GM23248 (cell line): Measurements from ENCODE around the gene CYP3A4. TPM values are rescaled to one million over a fixed set of nuclear protein-coding genes. Genes with fewer than 3 reads are reported as not detected.
"Not testable (repeated sequence)": the region's sequence is repeated elsewhere in the genome, so short reads cannot be mapped to it uniquely, and the experiment has no call there.

Experiments used
- DNase-seq: peaks from one replicate; pipeline ENCODE4 v3.0.0-alpha.2; 2015
- H2AFZ ChIP-seq: fragments of 200-600 bp; sonication (generic); 2 replicates; pipeline ENCODE4 v1.6.1; 2016; ENCODE audit warnings: antibody characterized with exemption
- H3F3A ChIP-seq: fragments of 200-600 bp; sonication (generic); 2 replicates; pipeline ENCODE4 v1.6.1; 2016; ENCODE audit warnings: mild to moderate bottlenecking, antibody characterized with exemption, mixed run types; ENCODE audit not compliant: insufficient read depth
- H3K27ac ChIP-seq: fragments of 200-600 bp; sonication (generic); 2 replicates; pipeline ENCODE4 v1.5.1; 2016; ENCODE audit warnings: mild to moderate bottlenecking
- H3K27me3 ChIP-seq: fragments of 200-600 bp; sonication (generic); replicated peaks from 2 replicates; pipeline ENCODE4 v1.6.1; 2016; ENCODE audit warnings: mild to moderate bottlenecking; ENCODE audit not compliant: insufficient read depth
- H3K36me3 ChIP-seq: fragments of 200-600 bp; sonication (generic); 2 replicates; pipeline ENCODE4 v1.6.1; 2016; ENCODE audit warnings: low read depth, mild to moderate bottlenecking
- H3K4me1 ChIP-seq: fragments of 200-600 bp; sonication (generic); 2 replicates; pipeline ENCODE4 v1.6.1; 2016; ENCODE audit warnings: mild to moderate bottlenecking; ENCODE audit not compliant: insufficient read depth
- H3K4me2 ChIP-seq: fragments of 200-600 bp; sonication (generic); one replicate; pipeline ENCODE4 v1.6.1; 2016; ENCODE audit warnings: mild to moderate bottlenecking; ENCODE audit not compliant: unreplicated experiment
- H3K4me3 ChIP-seq: fragments of 200-600 bp; sonication (generic); 2 replicates; pipeline ENCODE4 v1.5.1; 2016; ENCODE audit warnings: mild to moderate bottlenecking
- H3K79me2 ChIP-seq: fragments of 200-600 bp; sonication (generic); 2 replicates; pipeline ENCODE4 v1.6.1; 2016; ENCODE audit warnings: mild to moderate bottlenecking; ENCODE audit not compliant: insufficient read depth
- H3K9ac ChIP-seq: fragments of 200-600 bp; sonication (generic); 2 replicates; pipeline ENCODE4 v1.6.1; 2016; ENCODE audit warnings: mild to moderate bottlenecking
- H3K9me2 ChIP-seq: fragments of 200-600 bp; sonication (generic); 2 replicates; pipeline ENCODE4 v1.6.1; 2016; ENCODE audit warnings: mixed run types, mild to moderate bottlenecking, moderate library complexity; ENCODE audit not compliant: insufficient read depth
- H3K9me3 ChIP-seq: fragments of 200-600 bp; sonication (generic); one replicate; pipeline ENCODE4 v1.6.1; 2017; ENCODE audit warnings: low read depth
- H4K20me1 ChIP-seq: fragments of 200-600 bp; sonication (generic); 2 replicates; pipeline ENCODE4 v1.6.0; 2016; ENCODE audit not compliant: insufficient read depth
- EZH2 ChIP-seq: fragments of 200-600 bp; sonication (generic); IDR thresholded peaks from 2 replicates; pipeline ENCODE4 v1.6.1; 2018; ENCODE audit warnings: antibody characterized with exemption, mild to moderate bottlenecking; ENCODE audit not compliant: insufficient read depth, poor library complexity, severe bottlenecking
- EZH2phosphoT487 ChIP-seq: fragments of 200-600 bp; sonication (generic); IDR thresholded peaks from 2 replicates; pipeline ENCODE4 v1.6.1; 2018; ENCODE audit warnings: antibody characterized with exemption, moderate library complexity, mild to moderate bottlenecking, low read depth; ENCODE audit not compliant: insufficient read depth
- WGBS, 2 experiments: methylation state at CpG; one replicate each; pipeline ENCODE4 v1.1.6; 2015 to 2017; ENCODE audit warnings: low lambda C conversion rate in 2 of 2, low coverage in 1 of 2; ENCODE audit errors: missing lambda C conversion rate in 2 of 2; 5-methylcytosine and 5-hydroxymethylcytosine counted together
- in situ Hi-C: fragments of 300-500 bp; cut with MboI; formaldehyde crosslinking; loops from 2 replicates; pipeline ENCODE4 v1.15.0; 2020
- polyA plus RNA-seq: library from polyadenylated mRNA; unstranded; fragments of >200 nt; fragmentation: Nextera tagmentation; extraction: Ambion mirVana; gene quantifications from 2 replicates; pipeline ENCODE4 v1.2.1, GENCODE V29; 2016
- total RNA-seq: library from RNA; depleted of rRNA; stranded (reverse); fragments of >200 nt; shearing (Covaris generic); gene quantifications from 2 replicates; pipeline ENCODE4 v1.2.3, GENCODE V29; 2014

Gene CYP3A4
- total and polyA plus RNA-seq, 2 experiments from 2014 or later: not detected

DNA sequence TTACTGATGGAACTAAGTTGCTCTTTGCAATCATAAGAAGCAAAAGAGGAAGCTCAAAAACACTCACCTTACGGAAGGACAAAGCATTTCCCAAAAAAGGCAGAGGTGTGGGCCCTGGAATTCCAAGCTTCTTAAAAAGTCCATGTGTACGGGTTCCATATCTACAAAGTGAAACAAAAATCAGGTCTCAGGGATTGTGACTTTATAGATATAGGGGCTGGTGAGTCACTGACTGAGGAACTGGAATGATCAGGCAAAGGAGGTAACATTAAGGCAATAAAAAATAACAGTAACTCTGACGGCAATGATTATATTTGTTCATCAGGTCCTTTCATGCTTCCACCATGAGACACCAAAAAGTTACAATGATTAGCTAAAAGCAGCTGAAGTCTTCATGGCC lies 53.0 kb downstream of the CYP3A4 start:
- Histone ChIP-seq H3K9me2 (no peaks in the 10 kb centered on the region), H3K79me2 (no peaks in the 10 kb centered on the region), H3K27ac (no peak overlapping the region), H3K9me3 (no peaks in the 10 kb centered on the region), H3K4me3 (no peak overlapping the region), H3K36me3 (no peaks in the 10 kb centered on the region), H2AFZ (no peak overlapping the region), H3K9ac (no peak overlapping the region), H3F3A (no peaks in the 10 kb centered on the region), H4K20me1 (no peaks in the 10 kb centered on the region), H3K27me3 (peaks cover 6% of the 10 kb centered on the region), H3K4me2 (no peak overlapping the region), H3K4me1 (no peaks in the 10 kb centered on the region)
- 67 to 71% methylated on average over 3 of the region's 3 CpGs for WGBS, 2 experiments
- in situ Hi-C loops: no loop called here
- TF ChIP-seq EZH2: no peak
- TF ChIP-seq EZH2phosphoT487: no peak
- DNase-seq: no peak

DNA sequence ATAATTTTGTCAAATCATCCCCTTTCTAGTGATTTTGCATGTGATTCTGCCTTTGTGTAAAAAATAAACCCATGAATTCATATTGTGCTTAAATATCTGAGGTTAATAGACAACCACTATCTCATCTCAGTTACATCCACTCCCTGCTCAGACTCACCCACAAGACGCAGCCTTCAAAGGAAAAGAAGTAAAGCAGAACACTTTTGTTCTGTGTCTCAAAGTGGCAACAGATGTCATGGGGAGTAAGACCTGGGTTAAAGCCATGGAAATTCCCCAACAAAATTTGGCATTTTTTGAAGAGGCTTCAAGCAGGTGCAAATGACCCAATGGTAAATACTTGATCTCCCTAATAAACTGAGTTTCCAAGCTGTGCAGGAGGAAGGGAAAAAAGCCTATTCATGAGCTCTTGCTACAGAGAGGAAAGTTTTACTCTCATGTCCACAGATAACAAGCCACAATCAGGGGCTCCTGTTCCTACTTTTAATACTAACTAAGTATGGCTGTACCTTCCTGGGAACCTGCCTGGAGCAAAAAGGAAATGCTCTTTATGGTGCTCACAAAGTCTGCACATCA lies 53.7 kb downstream of the CYP3A4 start:
- no peak overlapping the region for H3K27ac ChIP-seq
- H3K27me3 ChIP-seq: peaks cover 6% of the 10 kb centered on the region; the same call in 1 of the 2 replicates
- no peak overlapping the region for H2AFZ ChIP-seq
- no peak for DNase-seq
- H3K9me2 ChIP-seq: no peaks in the 10 kb centered on the region
- 12 to 19% methylated on average over 1 of the region's 1 CpG for WGBS, 2 experiments
- no peaks in the 10 kb centered on the region for H4K20me1 ChIP-seq
- in situ Hi-C loops: no loop called here
- H3K9me3 ChIP-seq: no peaks in the 10 kb centered on the region
- no peak overlapping the region for H3K4me3 ChIP-seq
- no peak for TF ChIP-seq EZH2phosphoT487
- no peak for TF ChIP-seq EZH2
- H3K4me1 ChIP-seq: no peaks in the 10 kb centered on the region
- H3F3A ChIP-seq: no peaks in the 10 kb centered on the region
- no peak overlapping the region for H3K4me2 ChIP-seq
- no peaks in the 10 kb centered on the region for H3K79me2 ChIP-seq
- no peaks in the 10 kb centered on the region for H3K36me3 ChIP-seq
- H3K9ac ChIP-seq: no peak overlapping the region

DNA sequence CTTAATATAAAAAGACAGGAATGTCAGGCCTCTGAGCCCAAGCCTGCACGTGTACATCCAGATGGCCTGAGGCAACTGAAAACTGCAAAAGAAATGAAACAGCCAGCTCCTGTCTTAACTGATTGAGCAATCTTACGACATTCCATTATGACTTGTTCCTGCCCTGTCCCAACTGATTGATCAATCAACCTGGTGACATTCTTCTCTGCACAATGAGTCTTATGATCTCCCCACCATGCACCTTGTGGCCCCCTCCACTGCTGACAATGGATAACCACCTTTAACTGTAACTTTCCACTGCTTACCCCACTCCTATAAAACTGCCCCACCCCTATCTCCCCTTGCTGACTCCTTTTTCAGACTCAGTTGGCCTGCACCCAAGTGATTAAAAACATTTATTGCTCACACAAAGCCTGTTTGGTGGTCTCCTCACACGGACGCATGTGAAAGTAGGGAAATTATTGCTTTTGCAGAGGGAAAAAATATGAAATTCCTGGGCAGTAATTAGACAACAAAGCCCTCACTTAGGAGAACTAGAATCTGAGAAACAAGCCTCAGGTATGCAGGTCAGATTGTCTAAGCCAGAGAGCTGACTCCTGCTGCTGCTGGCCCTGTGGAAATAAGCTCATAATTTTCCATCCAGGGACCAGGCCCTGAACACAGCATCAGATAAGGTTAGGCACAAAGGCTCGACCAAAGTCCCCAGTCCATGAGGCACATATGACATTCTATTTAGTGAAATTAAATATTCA lies 54.3 kb downstream of the CYP3A4 start:
- H4K20me1 ChIP-seq: no peaks in the 10 kb centered on the region
- no peak overlapping the region for H2AFZ ChIP-seq
- no peaks in the 10 kb centered on the region for H3K36me3 ChIP-seq
- H3K9ac ChIP-seq: no peak overlapping the region
- WGBS, 2 experiments: 7 to 14% methylated on average over 5 of the region's 5 CpGs
- H3F3A ChIP-seq: no peaks in the 10 kb centered on the region
- peak; percentile 45 for DNase-seq
- no peaks in the 10 kb centered on the region for H3K4me1 ChIP-seq
- H3K79me2 ChIP-seq: no peaks in the 10 kb centered on the region
- H3K4me3 ChIP-seq: no peak overlapping the region
- in situ Hi-C loops: no loop called here
- no peak overlapping the region for H3K27ac ChIP-seq
- no peak overlapping the region for H3K4me2 ChIP-seq
- H3K9me3 ChIP-seq: no peaks in the 10 kb centered on the region
- TF ChIP-seq EZH2phosphoT487 (no peak), EZH2 (no peak)
- peaks cover 6% of the 10 kb centered on the region; the same call in 1 of the 2 replicates for H3K27me3 ChIP-seq
- H3K9me2 ChIP-seq: no peaks in the 10 kb centered on the region

DNA sequence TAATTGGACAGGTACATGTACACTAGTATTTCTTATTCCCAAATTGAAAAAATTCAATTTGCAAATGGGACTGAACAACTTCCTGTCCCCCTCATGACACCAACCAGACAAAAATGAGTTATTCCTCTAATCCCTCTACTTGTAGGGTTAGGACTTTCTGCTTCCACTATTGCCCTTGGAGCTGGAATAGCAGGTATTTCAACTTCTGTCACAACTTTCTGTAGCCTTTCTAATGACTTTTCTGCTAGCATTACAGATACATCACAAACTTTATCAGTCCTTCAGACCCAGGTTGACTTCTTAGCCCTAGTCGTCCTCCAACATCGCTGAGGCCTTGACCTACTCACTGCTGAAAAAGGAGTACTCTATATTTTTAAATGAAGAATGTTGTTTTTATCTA lies 55.4 kb downstream of the CYP3A4 start:
- no peak overlapping the region for H3K4me2 ChIP-seq

DNA sequence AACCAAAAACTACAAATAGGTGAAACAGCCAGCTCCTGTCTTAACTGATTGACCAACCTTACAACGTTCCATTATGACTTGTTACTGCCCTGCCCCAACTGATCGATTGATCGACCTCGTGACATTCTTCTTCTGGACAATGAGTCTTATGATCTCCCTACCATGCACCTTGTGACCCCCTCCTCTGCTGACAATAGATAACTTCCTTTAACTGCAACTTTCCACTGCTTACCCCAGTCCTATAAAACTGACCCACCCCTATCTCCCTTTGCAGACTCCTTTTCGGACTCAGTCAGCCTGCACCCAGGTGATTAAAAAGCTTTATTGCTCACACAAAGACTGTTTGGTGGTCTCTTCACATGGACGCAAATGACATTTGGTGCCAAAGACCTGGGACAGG lies 60.8 kb downstream of the CYP3A4 start:
- H3K36me3 ChIP-seq, H3K9me2 ChIP-seq, H3K4me1 ChIP-seq, DNase-seq, H3K27ac ChIP-seq, H3F3A ChIP-seq, H3K9ac ChIP-seq, H4K20me1 ChIP-seq, H2AFZ ChIP-seq, in situ Hi-C loops, H3K79me2 ChIP-seq, H3K4me2 ChIP-seq, H3K4me3 ChIP-seq, H3K9me3 ChIP-seq, H3K27me3 ChIP-seq: not testable (repeated sequence)
- WGBS, 2 experiments: 64 to 70% methylated on average over 6 of the region's 6 CpGs

More for the DNA sequence above, 55.4 kb downstream of the CYP3A4 start:
- H3K9ac ChIP-seq: no peak overlapping the region
- in situ Hi-C loops: no loop called here
- no peaks in the 10 kb centered on the region for H3F3A ChIP-seq
- H3K36me3 ChIP-seq: no peaks in the 10 kb centered on the region
- H3K4me1 ChIP-seq: no peaks in the 10 kb centered on the region
- peaks cover 6% of the 10 kb centered on the region; the same call in 1 of the 2 replicates for H3K27me3 ChIP-seq
- no peaks in the 10 kb centered on the region for H3K9me3 ChIP-seq
- no peak for DNase-seq
- TF ChIP-seq EZH2phosphoT487 (no peak), EZH2 (no peak)
- no peaks in the 10 kb centered on the region for H3K79me2 ChIP-seq
- 86 to 87% methylated on average over 2 of the region's 2 CpGs for WGBS, 2 experiments
- no peaks in the 10 kb centered on the region for H3K9me2 ChIP-seq
- no peaks in the 10 kb centered on the region for H4K20me1 ChIP-seq
- H3K27ac ChIP-seq: no peak overlapping the region
- no peak overlapping the region for H3K4me3 ChIP-seq
- H2AFZ ChIP-seq: no peak overlapping the region
